Right atrium auricular region (tissue), 2 donors: ENCODE measurements around the gene LRRC45. TPM values are rescaled to one million over a fixed set of nuclear protein-coding genes. Genes with fewer than 3 reads are reported as not detected.

Experiments used
- DNase-seq: peaks from one replicate; pipeline ENCODE4 v3.0.0-alpha.2; 2019; ENCODE audit warnings: low spot score
- H3K27ac ChIP-seq, 2 donors: fragments of 200-600 bp; sonication (generic); 1 replicate in 1 of 2; 2 replicates in 1 of 2; pipeline ENCODE4 v1.5.1; 2016 to 2019
- H3K27me3 ChIP-seq, 2 donors: fragments of 200-600 bp; sonication (generic); one replicate each; pipeline versions ENCODE4 v1.5.1 to v1.6.0; 2017 to 2019
- H3K36me3 ChIP-seq: fragments of 200-600 bp; sonication (generic); one replicate; pipeline ENCODE4 v1.5.1; 2016
- H3K4me1 ChIP-seq, 2 donors: fragments of 200-600 bp; sonication (generic); one replicate each; pipeline versions ENCODE4 v1.5.1 to v1.6.0; 2017 to 2019
- H3K4me3 ChIP-seq, 2 donors: fragments of 200-600 bp; sonication (generic); 1 replicate in 1 of 2; 2 replicates in 1 of 2; pipeline ENCODE4 v1.5.1; 2017 to 2019; ENCODE audit warnings: mild to moderate bottlenecking in 1 of 2, moderate library complexity in 1 of 2
- H3K9me3 ChIP-seq, 2 donors: fragments of 200-600 bp; sonication (generic); one replicate each; pipeline ENCODE4 v1.5.1; 2019
- total RNA-seq, 2 donors: library from RNA; depleted of rRNA; stranded (reverse); fragments of >200 nt; gene quantifications; one replicate each; pipeline ENCODE4 v1.1.0, GENCODE V29; 2016
- TF ChIP-seq, protein P1 (sequence below), 2 donors: fragments of 200-600 bp; sonication (generic); IDR thresholded peaks; one replicate each; pipeline ENCODE4 v1.5.1; 2019; ENCODE audit warnings: antibody characterized with exemption in 2 of 2

Gene LRRC45
- total RNA-seq, 2 donors from 2014 or later = 4.7 to 4.9 TPM

DNA sequence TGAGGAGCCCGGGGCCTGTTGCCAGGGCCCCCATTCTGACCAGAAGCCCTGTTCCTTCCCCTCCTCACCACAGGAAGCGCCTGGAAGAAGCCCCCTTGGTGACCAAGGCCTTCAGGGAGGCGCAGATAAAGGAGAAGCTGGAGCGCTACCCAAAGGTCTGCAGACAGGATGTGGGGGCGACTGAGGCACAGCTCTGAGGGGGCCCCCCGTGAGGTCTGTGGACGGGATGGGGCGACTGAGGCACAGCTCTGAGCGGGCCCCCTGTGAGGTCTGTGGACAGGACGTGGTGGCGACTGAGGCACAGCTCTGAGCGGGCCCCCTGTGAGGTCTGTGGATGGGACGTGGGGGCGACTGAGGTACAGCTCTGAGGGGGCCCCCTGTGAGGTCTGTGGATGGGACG, 13.7 kb upstream of the LRRC45 start:
- Histone ChIP-seq H3K27me3 (no peaks in the 10 kb centered on the region), H3K4me3 (no peak overlapping the region), H3K36me3 (no peaks in the 10 kb centered on the region), H3K4me1 (peaks cover 0 to 29% of the 10 kb centered on the region in 2 donors), H3K27ac (no peak overlapping the region), H3K9me3 (no peaks in the 10 kb centered on the region)
- no peak for DNase-seq
- TF ChIP-seq, protein P1, sequence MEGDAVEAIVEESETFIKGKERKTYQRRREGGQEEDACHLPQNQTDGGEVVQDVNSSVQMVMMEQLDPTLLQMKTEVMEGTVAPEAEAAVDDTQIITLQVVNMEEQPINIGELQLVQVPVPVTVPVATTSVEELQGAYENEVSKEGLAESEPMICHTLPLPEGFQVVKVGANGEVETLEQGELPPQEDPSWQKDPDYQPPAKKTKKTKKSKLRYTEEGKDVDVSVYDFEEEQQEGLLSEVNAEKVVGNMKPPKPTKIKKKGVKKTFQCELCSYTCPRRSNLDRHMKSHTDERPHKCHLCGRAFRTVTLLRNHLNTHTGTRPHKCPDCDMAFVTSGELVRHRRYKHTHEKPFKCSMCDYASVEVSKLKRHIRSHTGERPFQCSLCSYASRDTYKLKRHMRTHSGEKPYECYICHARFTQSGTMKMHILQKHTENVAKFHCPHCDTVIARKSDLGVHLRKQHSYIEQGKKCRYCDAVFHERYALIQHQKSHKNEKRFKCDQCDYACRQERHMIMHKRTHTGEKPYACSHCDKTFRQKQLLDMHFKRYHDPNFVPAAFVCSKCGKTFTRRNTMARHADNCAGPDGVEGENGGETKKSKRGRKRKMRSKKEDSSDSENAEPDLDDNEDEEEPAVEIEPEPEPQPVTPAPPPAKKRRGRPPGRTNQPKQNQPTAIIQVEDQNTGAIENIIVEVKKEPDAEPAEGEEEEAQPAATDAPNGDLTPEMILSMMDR (IDR thresholded peaks at IDR 0.05) = no peak

DNA sequence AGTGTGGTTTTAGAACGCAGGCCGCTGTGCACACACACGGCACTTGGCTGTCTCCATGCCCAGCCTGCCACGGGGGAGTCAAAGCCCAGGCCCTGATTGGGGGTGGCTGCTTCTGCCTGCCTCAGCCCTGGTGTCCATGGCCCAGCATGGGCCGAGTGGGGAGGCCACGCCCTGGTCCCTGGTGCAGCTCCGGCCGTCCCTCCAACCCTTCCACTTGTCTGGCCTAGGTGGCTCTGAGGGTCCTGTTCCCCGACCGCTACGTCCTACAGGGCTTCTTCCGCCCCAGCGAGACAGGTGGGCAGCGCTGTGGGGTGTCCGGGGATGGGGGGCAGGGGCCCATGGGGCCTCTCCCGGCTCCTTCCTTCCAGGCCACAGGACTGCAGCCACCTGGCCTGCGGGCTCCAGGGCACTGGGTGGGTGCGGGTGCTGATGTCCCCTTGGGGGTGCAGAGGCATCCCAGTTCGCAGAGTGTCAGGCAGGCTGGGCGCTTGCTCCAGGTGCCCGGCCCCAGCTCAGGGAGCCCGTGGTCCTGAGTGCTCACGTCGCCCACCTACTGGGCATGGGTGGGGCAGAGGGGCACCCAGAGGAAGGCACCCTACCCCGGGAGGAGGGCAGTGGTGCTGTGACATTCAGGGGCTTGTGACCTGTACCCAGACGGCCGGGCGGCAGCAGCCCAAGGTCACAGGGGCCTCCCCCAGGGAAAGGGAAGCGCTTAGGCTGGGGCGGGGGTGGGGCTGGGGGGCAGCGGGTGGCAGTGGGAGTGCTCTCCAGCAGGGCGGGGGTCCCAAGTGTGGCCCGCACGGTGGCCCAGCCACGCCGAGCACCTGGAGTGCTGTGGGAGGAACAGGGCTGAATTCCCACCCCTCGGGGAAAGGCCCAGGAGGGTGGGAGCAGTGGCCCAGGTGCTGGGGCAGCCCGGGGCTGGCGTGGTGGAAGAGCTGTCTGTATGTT, 12.3 kb upstream of the LRRC45 start:
- H3K36me3 ChIP-seq = no peaks in the 10 kb centered on the region
- no peak overlapping the region for H3K27ac ChIP-seq
- TF ChIP-seq, protein P1 (IDR thresholded peaks at IDR 0.05) = no peak
- no peak overlapping the region for H3K4me3 ChIP-seq
- H3K9me3 ChIP-seq = no peaks in the 10 kb centered on the region
- peaks cover 0 to 31% of the 10 kb centered on the region in 2 donors for H3K4me1 ChIP-seq
- DNase-seq = no peak
- H3K27me3 ChIP-seq = no peaks in the 10 kb centered on the region

DNA sequence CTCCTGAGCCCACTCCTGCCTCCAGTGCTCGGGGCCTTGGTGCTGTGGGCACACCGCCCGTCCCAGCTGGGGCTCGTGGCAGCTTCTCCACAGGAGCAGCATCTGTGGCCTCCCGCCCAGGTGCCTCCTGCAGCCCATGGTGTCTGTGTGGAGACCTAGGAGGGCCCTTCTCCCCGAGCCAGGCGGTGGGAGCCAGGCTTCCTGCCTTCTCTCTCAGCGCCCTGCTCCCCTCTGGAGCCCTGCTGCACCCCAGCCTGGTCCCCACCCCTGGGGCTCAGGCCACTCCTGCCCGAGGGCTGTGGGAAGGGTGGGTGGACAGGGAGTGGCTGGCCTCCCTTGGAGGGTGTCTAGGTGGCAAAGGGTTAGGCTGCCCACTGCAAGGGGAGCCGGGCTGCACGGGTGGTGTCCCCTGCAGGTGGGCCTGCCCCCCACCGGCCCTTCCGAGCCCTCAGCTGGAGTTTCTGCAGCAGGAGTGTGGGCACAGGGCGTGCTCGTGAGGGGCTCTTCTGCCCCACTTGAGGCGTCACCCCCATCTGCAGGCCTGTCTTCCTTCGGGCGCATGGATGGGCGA, 11.4 kb upstream of the LRRC45 start:
- TF ChIP-seq, protein P1 (IDR thresholded peaks at IDR 0.05) = no peak
- H3K27me3 ChIP-seq = no peaks in the 10 kb centered on the region
- H3K4me1 ChIP-seq = peaks cover 0 to 22% of the 10 kb centered on the region in 2 donors

DNA sequence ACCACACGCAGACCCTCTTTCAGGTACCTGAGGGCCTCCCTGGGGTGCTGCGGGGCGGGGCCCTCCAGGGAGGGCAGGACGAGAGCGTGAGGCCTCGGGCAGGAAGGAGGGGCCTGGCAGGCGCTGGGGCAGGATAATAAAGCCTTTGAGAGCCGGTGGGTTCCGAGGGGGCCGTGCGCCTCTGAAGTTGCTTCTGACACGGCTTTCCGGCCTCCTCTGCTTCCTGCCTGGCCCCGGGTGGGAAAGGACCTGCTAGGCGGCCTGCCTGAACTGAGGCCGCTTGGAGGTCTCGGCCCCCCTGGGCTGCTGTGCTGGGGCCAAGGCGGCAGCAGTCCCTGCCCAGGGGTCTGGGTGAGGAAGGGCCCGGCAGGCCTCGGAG, 10.9 kb upstream of the LRRC45 start:
- Histone ChIP-seq H3K4me1 (peaks cover 0 to 21% of the 10 kb centered on the region in 2 donors), H3K9me3 (no peaks in the 10 kb centered on the region), H3K27me3 (no peaks in the 10 kb centered on the region), H3K4me3 (no peak overlapping the region), H3K36me3 (no peaks in the 10 kb centered on the region), H3K27ac (peak overlapping the region; percentile 54 to 75)
- TF ChIP-seq, protein P1 (IDR thresholded peaks at IDR 0.05) = no peak
- no peak for DNase-seq

More for the DNA sequence above, 11.4 kb upstream of the LRRC45 start:
- H3K36me3 ChIP-seq = no peaks in the 10 kb centered on the region
- no peak overlapping the region for H3K4me3 ChIP-seq
- H3K27ac ChIP-seq = no peak overlapping the region
- H3K9me3 ChIP-seq = no peaks in the 10 kb centered on the region
- DNase-seq = no peak

DNA sequence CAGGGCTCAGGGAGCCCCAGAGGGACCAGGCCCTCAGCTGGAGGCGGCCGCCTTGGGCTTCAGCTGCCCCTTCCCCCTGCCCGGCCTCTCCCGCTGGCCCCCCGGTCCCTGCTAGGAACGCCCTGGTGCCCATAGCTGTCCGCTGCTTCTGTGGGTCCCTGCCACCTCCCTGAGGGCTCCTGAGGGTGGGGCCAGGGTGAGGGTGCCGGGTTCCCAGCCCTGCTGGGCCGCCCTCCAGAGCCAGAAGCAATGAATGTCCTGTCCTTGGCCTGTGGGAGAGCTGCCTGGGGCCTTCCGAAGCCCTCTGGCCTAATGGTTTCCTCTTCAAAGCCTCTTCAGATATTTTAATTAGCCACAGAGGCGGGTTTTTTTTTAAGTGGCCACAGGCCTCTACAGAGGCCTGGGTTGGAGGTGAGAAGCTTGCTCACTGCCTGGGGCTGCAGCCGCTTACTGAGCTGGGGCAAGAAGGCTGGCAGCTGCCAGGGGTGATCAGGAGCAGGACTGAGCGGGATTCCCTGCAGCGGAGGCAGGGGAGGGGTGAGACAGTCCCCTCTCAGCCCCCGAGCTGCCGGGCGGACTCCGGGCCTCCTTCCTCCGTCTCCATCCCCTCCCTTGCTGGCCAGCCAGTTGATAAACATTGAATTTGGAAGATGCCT, 10.3 kb upstream of the LRRC45 start:
- Histone ChIP-seq H3K9me3 (no peaks in the 10 kb centered on the region), H3K4me3 (no peak overlapping the region), H3K36me3 (no peaks in the 10 kb centered on the region), H3K27ac (peak overlapping the region; percentile 54 to 75), H3K4me1 (peaks cover 0 to 21% of the 10 kb centered on the region in 2 donors), H3K27me3 (no peaks in the 10 kb centered on the region)
- DNase-seq = no peak
- TF ChIP-seq, protein P1 (IDR thresholded peaks at IDR 0.05) = no peak
